Measurements from ENCODE around the gene COLEC12.

The COLEC12 gene

DNA sequence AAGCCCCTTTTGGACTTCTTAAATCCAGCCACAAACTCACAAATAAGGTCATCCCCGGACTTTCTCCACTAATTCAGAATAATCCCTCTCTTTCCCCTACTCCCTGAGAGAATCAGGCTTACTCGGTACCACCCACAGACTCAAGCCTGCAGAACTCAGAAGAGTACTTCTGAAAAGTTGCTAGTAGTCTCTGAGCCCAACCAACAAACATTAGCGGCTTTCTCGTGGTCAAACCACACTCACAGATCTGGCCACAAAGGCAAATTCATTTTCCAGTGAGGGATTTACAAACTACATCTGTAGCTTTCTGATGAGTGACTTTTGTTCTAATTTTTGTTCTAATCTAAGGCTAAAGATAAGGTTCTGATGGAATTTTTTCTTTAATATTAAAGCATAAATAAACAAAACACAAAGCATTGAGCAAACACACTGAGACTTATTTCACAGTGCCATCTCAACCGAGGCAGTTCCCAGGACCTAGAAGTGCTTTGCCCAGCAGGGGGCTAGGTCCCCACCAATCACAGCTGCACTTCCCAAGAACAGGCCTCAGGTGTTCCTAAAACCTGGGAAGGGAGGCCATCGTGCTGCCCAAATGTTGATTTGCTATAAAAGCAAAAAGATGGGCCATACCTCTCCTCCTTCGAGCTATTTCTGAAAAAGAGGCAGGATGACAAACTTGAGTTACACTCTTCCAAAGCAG is 110.7 kb downstream of the COLEC12 start:
- DNase-seq (ENCODE audit: low read depth): no peak

DNA sequence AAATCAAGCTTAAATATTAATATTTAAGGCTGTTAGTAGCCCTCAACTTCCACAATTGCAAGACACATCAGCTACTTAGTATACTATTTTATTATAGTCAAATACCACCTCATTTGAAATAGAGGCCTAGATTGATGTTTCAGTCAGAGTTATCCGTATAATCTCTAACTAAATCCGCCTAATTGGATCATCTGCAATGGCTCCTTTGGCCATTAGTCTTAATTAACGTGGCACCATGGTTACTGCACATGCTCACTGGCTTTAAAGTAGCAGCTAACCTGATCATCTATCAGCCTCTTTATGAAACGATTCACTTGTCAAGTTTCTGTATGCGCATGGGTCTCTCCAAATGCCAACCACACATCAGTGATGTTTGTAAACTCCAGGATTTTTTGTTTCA is 112.3 kb downstream of the COLEC12 start:
- DNase-seq (ENCODE audit: low read depth): no peak

DNA sequence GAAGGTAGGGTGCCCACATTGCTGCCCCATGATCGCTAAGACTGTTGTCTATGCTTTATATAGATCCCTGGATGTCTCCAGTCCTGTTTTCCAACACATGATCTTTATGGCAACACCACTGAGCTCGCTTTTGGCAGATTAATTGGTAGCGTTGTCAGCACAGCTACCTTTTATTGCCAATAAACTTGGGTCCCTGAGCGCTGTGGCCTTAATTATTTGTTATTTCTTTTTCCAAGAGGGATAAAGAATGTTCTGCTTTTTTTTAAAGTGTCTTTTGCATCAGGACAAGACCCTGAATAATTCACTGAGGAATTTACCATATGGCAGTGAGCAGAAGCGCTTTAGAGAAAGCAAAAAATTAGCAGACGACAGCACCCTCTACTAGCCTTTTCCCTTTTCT is 113.5 kb downstream of the COLEC12 start:
- no peak for DNase-seq (ENCODE audit: low read depth)

DNA sequence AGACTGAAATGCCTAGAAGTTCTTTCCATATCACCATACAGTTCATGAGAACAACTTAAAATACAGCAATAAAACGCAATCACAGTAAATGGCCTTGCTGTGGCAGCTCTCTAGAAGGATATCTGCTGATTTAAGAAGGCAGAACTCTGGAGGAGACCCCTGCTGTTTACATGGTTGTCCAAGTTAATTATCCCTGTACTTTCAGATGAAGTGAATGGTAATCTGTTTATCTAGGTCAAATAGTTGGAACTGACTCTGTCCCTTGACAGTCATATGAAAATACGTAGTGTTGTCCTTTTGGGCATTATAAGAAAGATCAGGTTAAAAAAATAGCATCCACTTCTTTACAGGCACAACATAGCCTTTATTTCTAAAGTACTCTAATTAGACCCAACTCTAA is 115.6 kb downstream of the COLEC12 start:
- DNase-seq (ENCODE audit: low read depth): no peak

DNA sequence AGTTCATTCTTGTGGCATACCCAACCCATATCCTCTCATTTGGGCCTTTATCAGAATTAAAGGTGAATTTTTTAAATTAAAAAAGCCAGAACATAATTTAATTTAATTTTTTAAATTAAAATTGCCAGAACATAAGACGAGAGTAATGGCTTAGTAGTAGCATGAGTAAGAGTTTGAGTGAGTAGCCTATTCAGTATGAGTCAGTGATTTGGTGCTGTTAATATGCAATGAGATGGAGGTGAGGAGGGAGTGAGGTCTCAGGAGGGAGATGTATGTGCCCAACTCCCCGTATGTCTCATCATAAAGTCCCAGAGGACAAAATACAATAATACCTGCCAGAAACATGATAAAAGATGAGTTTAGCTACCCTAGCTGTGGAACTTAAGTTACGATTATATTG is 117.4 kb downstream of the COLEC12 start:
- DNase-seq (ENCODE audit: low read depth): no peak

DNA sequence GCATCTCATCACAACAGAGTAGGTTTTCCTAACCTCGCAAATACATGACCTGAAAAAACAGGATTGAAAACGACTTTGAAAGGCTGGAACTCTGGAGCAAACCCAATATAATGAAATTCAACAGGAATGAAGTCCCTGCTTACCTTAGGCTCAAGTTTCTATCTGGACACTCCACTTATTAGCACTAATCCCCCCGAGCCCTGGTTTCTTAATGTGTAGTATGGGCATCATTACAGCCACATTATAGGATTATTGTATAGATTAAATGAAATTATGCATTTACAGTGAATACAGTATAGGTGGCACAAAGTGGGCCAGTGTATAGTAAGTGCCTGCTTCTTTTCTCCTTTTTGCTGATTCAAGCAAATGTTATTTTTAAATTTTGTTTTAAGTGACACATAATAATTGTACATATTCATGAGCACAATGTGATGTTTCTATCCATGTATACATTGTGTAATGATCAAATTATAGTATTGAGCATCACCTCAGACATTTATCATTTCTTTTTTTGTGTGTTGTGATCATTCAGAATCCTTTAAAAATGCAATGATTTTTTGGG is 118.0 kb downstream of the COLEC12 start:
- no peak for DNase-seq (ENCODE audit: low read depth)

DNA sequence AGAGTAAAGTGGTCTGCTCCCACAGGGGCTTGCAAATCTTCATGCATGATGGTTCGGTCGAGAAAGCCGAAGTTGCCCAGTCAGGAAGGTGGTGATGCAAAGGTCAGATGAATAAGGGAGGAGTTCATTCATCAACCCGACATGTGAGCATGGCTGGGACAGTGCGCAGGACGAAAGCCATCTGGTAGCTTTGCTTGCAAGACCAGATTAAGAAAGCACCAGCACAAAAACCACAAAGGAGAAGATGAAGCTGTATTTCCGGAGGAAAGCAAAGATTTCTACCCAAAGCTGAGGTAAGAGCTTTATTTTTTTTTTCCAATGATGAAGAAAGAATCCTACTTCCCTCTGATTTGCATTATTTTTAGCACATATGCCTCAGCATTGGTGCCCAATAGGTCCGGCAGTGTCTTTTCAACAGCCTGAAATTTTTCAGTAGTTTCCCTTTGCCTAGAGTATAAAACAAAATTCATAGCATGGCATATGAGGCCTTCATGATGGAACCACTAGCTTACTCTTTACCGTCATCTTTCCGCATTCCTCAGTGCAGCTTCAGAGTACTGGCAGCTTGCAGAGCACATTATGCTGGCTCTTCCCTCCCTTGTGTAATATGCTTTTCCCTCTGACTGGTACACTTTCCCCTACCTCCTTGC is 120.7 kb downstream of the COLEC12 start:
- DNase-seq (ENCODE audit: low read depth): no peak

DNA sequence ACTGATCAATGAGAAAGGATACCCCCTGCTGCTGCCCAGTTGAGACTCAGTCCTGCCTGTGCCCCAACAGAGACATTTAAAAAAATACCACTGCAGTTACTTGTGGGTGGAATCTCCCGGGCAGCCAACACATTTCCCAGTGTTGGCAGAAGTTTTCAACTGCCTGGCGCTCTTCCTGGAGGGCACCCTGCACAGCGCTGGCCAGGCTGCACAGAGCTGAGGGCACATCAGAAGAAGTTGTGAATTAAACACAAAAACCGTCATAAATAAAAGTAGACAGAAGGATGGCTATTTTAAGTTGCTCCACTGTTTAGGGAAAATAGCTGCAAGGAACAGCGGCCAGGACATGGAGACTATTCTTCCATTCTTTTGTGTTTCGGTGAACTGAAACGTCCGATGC is 122.4 kb downstream of the COLEC12 start:
- peak; percentile 41 for DNase-seq (ENCODE audit: low read depth)

DNA sequence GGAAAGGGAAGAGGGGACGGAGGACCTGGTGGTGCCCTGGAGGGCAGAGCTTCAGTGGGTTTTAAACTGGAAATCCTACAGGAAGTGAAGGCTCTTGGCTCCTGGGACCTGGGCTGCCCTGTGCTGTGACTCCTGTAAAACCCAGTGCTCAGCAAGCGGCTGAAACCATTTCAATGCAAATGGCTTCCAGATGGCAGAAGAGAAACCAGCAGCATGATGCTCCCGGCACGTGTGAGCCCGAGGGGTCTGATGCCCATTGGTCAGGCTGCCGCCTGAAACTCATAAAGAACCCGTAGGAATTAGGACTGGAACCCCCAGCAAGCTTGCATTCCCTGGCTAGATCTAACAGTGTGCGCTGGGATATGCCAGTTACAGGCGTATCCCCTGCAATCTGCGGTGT is 123.4 kb downstream of the COLEC12 start:
- no peak for DNase-seq (ENCODE audit: low read depth)

DNA sequence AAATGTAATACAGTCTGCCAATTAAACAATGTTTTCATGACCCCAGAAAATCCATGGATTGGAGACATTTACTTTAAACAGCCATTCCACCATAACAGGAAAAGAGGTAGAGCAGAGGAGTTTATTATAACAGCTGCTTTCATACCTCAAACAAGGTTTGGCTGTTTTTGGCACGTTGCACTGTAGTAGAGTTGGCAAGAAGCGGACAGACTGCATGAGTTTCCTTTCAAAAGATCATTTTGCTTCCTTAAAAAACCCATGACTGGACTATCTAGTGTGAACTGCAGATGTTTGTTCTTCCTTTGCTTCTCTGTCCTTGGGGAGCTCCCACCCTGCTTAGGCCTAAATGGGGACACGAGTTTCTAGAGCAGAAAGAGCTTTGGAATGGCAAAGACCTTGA is 124.2 kb downstream of the COLEC12 start:
- peak; percentile 39 for DNase-seq (ENCODE audit: low read depth)

DNA sequence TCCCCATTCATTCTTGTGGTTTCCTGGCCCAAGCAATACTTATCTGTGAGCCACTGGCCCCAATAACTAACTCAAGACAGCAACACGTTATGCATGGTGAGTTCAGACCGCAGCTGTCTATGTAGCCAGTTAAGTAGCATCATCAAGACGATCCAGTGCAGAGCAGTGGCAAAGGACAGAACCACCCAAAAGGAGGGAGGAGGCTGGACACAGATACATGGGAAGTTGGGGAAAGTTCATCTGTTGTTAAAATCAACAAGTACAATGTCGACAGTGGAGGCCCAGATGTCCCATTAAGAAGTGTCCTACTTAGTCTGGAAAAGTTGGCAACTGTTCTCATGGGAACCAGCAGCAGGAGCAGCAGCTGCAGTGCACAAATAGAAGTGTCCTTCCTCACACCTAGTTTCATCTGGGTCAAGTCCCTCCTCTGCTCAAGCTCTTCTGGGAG is 125.8 kb downstream of the COLEC12 start:
- DNase-seq (ENCODE audit: low read depth): peak; percentile 74

DNA sequence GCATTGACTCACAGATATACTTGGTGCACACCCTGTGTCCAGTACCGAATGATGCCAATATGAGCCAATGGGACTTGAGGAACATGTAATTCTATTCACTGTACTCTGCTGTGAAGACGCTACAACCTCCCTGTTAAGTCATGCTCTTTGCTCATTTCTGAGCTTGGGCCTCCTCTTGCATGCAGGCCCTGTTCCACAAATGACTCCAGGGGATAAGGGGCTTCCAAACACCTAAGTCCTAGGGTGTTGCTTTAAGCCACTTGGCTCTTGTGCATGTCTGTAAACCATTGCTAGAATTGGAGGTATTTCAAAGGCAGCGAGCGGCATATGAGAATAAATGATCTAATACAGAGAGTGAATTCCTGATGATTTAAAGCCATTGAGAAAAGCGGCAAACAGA is 126.7 kb downstream of the COLEC12 start:
- DNase-seq (ENCODE audit: low read depth): no peak

DNA sequence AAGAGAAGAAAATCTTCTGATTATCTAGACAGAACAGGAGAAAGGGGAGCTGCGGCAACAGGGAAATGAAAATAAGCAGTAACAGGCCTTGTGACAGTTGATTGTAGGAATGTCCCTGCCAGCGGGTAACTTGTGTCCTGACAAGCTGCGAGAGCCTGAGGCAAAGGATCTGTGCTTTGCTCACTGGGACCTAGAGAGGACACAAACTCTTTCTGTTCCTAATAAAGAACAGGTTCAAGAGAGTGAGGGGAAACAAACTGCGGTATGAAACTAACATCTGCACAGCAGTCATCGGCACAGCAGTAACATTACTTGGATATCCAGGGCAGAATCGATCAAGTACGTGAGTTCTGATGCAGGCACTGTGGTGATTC is 128.9 kb downstream of the COLEC12 start:
- DNase-seq (ENCODE audit: low read depth): peak; percentile 36

DNA sequence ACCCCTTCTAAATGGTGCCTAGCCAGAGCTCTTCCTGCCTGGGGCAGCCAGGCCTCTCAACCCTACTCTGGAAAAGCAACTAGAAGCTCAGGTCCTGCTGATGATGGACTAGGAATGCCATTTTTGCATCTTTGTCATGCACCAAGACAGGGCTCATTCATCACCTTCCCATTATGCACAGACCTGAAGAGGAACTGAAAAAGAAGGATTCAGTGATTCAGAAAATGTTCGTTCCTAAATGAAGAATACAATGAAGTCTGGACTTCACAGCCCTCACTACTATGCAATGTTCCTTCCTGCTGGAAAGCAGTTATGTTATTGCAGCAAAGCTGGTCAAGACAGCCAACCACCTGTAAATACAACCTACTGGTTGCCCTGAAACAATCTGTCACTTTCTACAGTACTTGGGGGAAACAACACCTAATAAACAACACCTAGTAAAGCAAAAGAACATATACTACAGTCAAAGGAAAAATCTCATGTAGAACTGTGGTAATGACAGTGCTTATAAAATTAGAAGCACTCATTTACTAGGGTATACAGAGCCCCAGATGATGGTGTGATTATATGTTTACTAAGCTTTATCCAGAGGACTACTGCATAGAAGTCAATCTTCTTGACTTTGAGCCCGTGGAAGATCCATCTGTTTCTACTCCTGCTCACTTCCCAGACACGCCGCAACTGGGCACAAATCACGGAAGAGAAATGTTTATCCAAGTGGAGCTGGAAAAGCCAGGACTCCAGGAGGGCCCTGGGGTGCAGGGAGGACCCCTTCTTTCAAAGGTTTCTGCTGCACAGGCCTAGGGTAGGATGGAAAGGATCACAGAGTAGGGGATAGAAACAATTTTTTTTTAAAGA is 129.5 kb downstream of the COLEC12 start:
- peak; percentile 21 for DNase-seq (ENCODE audit: low read depth)

DNA sequence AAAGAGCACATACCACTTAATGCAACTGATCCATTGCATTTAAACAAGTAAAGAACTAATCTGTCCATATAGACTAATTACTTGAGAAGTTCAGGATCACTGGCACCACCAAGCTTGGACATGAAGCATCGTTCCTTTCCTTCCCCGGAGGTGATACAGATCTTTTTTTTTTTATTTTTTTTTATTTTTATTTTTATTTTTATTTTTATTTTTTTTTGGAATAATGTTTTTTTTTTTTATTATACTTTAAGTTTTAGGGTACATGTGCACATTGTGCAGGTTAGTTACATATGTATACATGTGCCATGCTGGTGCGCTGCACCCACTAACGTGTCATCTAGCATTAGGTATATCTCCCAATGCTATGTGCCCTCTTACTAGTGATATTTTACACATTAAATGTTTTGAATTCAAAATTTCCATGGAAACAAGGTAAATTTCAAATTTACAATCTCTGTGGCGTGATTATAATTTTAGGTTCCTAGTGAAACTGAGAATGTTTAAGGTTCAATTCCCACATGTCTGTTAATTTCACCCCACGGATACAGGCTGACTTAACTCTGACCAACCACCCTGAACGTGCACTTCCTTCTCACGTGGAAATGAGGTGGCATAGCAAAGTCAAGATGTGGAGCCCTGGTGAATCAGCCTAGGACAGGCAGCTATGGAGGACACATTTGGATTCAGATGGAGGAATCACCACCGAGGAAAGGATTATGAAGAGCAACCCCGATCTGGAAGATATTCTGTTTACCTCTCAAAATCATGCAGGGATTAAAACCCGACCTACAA is 131.1 kb downstream of the COLEC12 start:
- no peak for DNase-seq (ENCODE audit: low read depth)

DNA sequence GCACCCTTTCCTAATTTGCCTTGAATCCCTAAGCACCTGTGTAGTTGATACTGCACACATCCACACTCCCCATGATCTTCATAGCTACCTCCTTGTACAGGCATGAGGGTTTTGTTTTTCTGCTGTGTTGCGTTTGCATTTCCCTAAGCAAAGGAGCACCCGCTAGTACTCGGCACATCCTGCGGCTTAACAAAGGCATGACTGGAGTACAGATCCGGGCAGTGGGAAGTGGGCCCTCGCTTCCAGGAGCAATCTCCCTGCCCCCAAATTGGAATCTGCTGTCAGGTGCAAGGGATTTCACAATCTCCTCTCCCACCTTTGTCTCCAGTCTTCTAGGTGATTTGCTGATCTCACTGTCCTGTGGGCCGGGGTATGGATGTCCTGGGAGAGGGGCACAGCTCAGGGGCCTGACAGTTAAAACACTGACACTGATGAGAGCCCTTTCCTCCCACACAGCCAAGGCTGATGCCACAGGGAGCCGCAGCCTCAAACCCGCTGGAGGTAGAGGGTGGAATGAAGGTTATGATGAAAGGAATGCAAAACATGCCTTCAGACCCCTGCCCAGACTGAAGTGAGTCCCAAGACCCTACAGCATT is 133.9 kb downstream of the COLEC12 start:
- no peak for DNase-seq (ENCODE audit: low read depth)

DNA sequence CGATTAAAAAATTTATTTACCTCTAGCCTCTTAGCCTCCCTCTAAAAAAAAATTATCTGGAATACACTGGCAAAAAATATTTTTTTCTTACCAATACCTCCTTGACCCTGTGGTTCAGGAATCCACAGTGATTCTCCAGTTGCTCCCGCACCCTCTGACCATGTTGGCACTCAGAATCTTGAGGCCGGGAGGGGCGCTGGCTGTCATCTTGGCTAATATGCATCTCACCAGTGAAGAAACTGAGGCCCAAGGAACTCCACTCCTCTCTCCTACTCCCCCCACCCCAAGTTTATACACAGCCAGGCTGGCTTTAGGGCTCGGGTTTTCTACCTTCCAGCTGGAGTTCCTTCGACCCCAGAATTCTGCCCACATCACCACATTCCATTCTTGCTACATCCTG is 134.8 kb downstream of the COLEC12 start:
- no peak for DNase-seq (ENCODE audit: low read depth)

DNA sequence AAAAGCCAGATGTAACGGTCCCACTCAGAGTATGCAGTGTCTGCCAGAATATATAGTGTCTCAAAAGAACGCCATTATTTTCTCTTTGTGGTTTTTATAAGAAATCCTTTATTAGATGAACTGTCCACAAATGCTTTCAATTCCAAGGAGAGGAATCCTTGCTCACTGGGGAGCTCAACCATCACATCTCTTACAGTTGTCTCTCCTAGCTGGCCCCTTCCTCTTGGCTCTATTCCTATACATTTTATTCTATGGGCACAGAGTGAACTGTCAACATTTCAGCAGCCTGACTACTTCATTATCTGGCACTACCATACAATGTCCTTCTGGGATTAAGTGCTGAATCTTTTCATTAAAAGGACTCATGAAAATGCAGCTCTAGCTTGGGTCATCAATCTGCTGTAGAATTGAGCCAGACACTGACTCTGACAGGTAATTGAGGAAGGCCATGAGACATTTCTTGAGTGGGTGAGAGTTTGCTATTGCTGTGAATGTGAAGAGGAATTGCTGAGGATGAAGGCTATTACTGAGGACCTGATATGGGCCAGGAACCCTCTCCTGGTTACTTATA is 136.2 kb downstream of the COLEC12 start:
- peak; percentile 16 for DNase-seq (ENCODE audit: low read depth)

DNA sequence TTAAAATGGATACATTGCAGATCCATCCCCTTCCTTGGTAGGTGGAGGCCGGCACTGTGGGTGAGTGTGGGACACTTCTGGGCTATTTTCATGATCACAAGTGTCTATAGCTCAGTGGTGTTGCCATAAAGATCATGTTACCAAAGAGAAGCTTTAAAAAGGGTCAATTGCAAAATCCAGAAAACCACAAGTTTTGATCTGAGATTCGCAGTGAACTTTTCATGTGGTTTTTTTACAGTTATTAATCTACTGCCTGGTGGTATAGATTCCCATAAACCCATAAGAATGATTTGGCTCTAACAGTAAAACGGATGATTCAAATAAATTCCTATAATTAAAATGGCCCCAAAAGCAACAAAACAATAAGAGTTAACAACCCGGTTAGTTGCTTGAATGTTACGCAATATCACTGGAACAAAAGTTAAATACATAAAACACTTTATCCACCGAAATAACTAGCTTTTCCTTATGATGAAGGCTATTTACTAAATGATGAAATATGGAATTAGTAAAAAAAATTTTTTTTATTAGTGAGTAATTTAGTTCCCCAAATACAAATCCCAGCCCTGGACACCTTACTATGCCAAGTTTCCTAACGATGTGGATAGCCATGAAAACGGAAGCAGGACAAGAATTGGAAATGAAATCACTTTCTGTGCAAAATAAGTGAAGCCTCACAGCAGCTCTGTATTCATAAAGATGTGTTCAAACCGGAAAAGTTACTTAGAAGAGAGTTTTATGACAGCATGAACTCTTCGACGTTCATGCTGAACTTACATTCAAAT is 137.0 kb downstream of the COLEC12 start:
- peak; percentile 89 for DNase-seq (ENCODE audit: low read depth)
